GM12875 (cell line): ENCODE data around the gene GNGT2.
A peak's percentile ranks its signal among the peaks of the same experiment; 100 is the strongest.
"Not testable (repeated sequence)": the region's sequence is repeated elsewhere in the genome, so short reads cannot be mapped to it uniquely, and the experiment has no call there.

Experiments
- H3K4me3 ChIP-seq: one replicate; pipeline ENCODE4 v1.5.1; 2011; ENCODE audit warnings: low read depth, low read length, control low read depth
- CTCF ChIP-seq: IDR thresholded peaks from 2 replicates; pipeline ENCODE4 v1.5.1; 2011; ENCODE audit warnings: low read depth, mild to moderate bottlenecking, control low read depth, inconsistent platforms, low read length, moderate library complexity, borderline replicate concordance; ENCODE audit not compliant: insufficient read depth

GNGT2 gene

GRCh38 chr17:49194297-49194607 lies 16.1 kb downstream of the GNGT2 start:
- no peak overlapping the region for H3K4me3 ChIP-seq
- no peak for TF ChIP-seq CTCF

GRCh38 chr17:49193513-49194296 lies 16.7 kb downstream of the GNGT2 start:
- no peak for TF ChIP-seq CTCF
- peak overlapping the region; percentile 68 for H3K4me3 ChIP-seq

GRCh38 chr17:49191917-49192741 lies 18.2 kb downstream of the GNGT2 start:
- peak overlapping the region; percentile 68 for H3K4me3 ChIP-seq
- TF ChIP-seq CTCF: peak; percentile 25; the same call in 1 of the 2 replicates

GRCh38 chr17:49191409-49191916 lies 18.9 kb downstream of the GNGT2 start:
- peak overlapping the region; percentile 68 for H3K4me3 ChIP-seq
- no peak for TF ChIP-seq CTCF

- TF ChIP-seq CTCF: no peak
- H3K4me3 ChIP-seq: no peak overlapping the region
These were observed 19.4 kb downstream of the GNGT2 start for GRCh38 chr17:49190932-49191331.

- no peak for TF ChIP-seq CTCF
- H3K4me3 ChIP-seq: no peak overlapping the region
These were observed 23.1 kb downstream of the GNGT2 start for GRCh38 chr17:49187301-49187700.

- not testable (repeated sequence) for H3K4me3 ChIP-seq
These were observed 25.0 kb downstream of the GNGT2 start for GRCh38 chr17:49185381-49185780.

GRCh38 chr17:49184522-49184921 lies 25.9 kb downstream of the GNGT2 start:
- not testable (repeated sequence) for H3K4me3 ChIP-seq
